ENCODE results near the gene NES. TPM values are rescaled to one million over a fixed set of nuclear protein-coding genes. Genes with fewer than 3 reads are reported as not detected.

NES gene
- total RNA-seq, 4 donors from 2014 or later, result 3.5 to 8.0 (median 5.4) TPM

DNA sequence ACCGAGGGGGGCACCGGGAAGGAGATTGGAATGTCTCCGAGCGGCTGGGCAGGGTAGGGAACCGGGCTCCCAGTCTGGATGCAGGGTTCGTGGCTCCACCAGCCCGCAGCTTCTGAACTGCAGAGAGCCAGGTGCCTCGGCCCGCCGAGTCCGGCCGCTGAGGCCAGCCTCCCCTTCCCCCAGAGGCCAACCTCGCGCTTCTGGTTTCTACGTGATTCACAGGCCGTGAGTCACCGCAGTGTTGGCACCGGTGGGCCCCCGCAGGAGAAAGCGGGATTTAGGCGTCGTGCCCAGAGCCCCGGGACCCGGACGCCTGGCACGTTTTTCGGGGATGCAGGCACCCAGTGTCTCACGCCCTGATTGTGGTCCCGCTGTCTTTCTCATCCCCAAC is 27.7 kb upstream of the NES start:
- no peaks in the 10 kb centered on the region for H3K9me3 ChIP-seq
- no peak for TF ChIP-seq POLR2A (IDR thresholded peaks at IDR 0.05)
- TF ChIP-seq, protein P1, sequence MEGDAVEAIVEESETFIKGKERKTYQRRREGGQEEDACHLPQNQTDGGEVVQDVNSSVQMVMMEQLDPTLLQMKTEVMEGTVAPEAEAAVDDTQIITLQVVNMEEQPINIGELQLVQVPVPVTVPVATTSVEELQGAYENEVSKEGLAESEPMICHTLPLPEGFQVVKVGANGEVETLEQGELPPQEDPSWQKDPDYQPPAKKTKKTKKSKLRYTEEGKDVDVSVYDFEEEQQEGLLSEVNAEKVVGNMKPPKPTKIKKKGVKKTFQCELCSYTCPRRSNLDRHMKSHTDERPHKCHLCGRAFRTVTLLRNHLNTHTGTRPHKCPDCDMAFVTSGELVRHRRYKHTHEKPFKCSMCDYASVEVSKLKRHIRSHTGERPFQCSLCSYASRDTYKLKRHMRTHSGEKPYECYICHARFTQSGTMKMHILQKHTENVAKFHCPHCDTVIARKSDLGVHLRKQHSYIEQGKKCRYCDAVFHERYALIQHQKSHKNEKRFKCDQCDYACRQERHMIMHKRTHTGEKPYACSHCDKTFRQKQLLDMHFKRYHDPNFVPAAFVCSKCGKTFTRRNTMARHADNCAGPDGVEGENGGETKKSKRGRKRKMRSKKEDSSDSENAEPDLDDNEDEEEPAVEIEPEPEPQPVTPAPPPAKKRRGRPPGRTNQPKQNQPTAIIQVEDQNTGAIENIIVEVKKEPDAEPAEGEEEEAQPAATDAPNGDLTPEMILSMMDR (IDR thresholded peaks at IDR 0.05), result peak in 1 of 6 experiments; percentile 4
- peak overlapping the region; percentile 37 to 67 (median 54) for H3K4me3 ChIP-seq
- 3% methylated on average over 5 to 18 of the region's 29 CpGs for WGBS, 2 donors
- H3K36me3 ChIP-seq, result peaks cover 0 to 15% (median 3%) of the 10 kb centered on the region in 3 donors
- H3K4me1 ChIP-seq, result peaks cover 62 to 95% (median 64%) of the 10 kb centered on the region in 3 donors
- no peak for DNase-seq
- H3K27me3 ChIP-seq, result peaks cover 0 to 53% (median 0%) of the 10 kb centered on the region in 4 donors
- intact Hi-C loops (cut with DNase I), result no loop called here
- H3K27ac ChIP-seq, result peak overlapping the region; percentile 53 to 84 (median 79)

DNA sequence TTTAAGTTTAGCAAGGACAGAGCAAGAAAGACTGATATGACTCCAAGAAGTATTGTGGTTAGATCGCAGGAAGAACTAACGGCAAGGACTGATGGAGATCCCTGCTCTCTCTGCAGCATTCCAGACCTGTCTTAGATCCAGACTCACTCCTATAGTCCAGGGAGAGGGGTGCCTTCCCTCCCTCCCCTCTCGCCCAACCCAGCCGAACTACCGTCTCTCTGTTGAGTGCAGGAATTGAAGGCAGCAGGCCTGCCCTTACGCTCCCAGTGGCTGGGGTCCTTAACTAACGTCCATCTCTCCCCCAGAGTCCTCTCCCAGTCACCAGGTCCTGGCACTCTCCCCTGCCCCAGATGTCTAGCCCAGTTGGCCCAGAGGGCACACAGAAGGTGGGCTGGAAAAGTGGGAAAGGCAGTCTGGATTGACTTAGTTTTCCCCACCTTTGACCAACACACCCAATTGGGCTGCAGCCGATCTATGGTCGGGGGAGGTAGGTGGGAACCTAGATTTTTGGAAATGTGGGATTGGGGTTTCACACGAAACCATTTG is 27.0 kb upstream of the NES start:
- H3K4me1 ChIP-seq, result peaks cover 55 to 88% (median 57%) of the 10 kb centered on the region in 3 donors
- peak overlapping the region; percentile 17 to 84 (median 64) for H3K27ac ChIP-seq
- no peak for TF ChIP-seq POLR2A (IDR thresholded peaks at IDR 0.05)
- TF ChIP-seq, protein P1 (IDR thresholded peaks at IDR 0.05), result no peak
- H3K9me3 ChIP-seq, result no peaks in the 10 kb centered on the region
- intact Hi-C loops (cut with DNase I), result no loop called here
- 23 to 31% methylated on average over 5 to 7 of the region's 10 CpGs for WGBS, 2 donors
- DNase-seq, result no peak
- H3K27me3 ChIP-seq, result peaks cover 0 to 53% (median 0%) of the 10 kb centered on the region in 4 donors
- peaks cover 0 to 22% (median 7%) of the 10 kb centered on the region in 3 donors for H3K36me3 ChIP-seq
- peak overlapping the region; percentile 37 to 67 (median 54) for H3K4me3 ChIP-seq

DNA sequence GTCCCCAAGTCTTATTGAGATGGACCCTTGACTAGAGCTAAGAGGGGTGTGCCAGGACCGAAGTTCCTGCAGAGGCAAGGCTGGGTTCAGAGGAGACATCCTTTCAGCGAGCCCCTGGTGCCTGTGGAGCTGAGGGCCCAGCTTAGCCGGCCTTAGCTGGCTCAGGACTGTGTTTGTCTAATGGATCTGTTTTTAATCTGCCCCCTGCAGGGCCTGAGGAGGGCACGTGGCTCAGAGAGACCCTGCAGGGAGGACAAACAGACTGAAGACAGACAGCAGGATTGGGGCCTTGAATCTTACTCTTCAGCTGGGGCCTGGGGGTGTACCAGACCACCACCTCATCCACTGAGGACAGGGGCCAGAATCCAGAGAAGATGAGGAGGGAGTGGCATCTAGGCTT is 26.5 kb upstream of the NES start:
- TF ChIP-seq, protein P1 (IDR thresholded peaks at IDR 0.05), result no peak
- no peak for TF ChIP-seq POLR2A (IDR thresholded peaks at IDR 0.05)
- Histone ChIP-seq H3K9me3 (no peaks in the 10 kb centered on the region), H3K27me3 (peaks cover 0 to 53% (median 0%) of the 10 kb centered on the region in 4 donors), H3K36me3 (peaks cover 0 to 27% (median 7%) of the 10 kb centered on the region in 3 donors), H3K27ac (peak overlapping the region in 3 of 4 donors; percentile 53 to 84 (median 76)), H3K4me3 (peak overlapping the region; percentile 37 to 67 (median 54)), H3K4me1 (peaks cover 50 to 83% (median 52%) of the 10 kb centered on the region in 3 donors)
- intact Hi-C loops (cut with DNase I), result no loop called here
- WGBS, 2 donors, result 29 to 53% methylated on average over 1 to 2 of the region's 4 CpGs
- no peak for DNase-seq

DNA sequence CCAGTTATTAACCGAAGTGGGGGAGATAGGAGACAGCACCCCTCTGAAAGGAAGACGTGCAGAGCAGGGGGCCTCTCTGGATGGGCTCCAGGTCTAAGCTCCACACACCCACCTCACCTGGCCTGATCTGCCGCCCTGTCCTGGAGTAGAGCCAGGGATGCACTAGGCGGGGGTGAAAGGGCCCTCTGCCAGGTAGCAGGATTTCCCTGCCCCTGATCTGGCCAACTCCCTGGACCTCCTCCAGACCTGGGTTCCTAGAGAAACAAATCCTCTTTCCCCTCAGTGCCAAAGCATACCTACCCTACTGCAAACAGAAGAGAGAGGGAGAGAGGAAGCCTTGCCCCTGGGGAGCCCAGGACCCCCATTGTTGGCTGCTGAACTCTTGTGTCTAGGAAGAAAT is 26.1 kb upstream of the NES start:
- H3K27me3 ChIP-seq, result peaks cover 0 to 53% (median 0%) of the 10 kb centered on the region in 4 donors

More for the DNA sequence above, 26.1 kb upstream of the NES start:
- Histone ChIP-seq H3K4me1 (peaks cover 46 to 79% (median 48%) of the 10 kb centered on the region in 3 donors), H3K4me3 (peak overlapping the region; percentile 37 to 67 (median 54)), H3K36me3 (peaks cover 0 to 31% (median 7%) of the 10 kb centered on the region in 3 donors), H3K27ac (peak overlapping the region in 3 of 4 donors; percentile 53 to 84 (median 76)), H3K9me3 (no peaks in the 10 kb centered on the region)
- TF ChIP-seq, protein P1 (IDR thresholded peaks at IDR 0.05), result no peak
- TF ChIP-seq POLR2A (IDR thresholded peaks at IDR 0.05), result no peak
- 50% methylated on average over 2 of the region's 4 CpGs; no CpG with 5 or more reads in 1 of the 2 donors for WGBS, 2 donors
- DNase-seq, result no peak
- intact Hi-C loops (cut with DNase I), result no loop called here
